Liver (tissue), 3 donors: ENCODE results near the gene PRKN.

Experiments used
- ATF3 ChIP-seq: IDR thresholded peaks from 2 replicates; pipeline ENCODE4 v1.6.1; 2016; ENCODE audit warnings: antibody characterized with exemption
- EGR1 ChIP-seq, 2 donors: IDR thresholded peaks; 2 replicates each; pipeline ENCODE4 v1.6.1; 2016 to 2018; ENCODE audit warnings: antibody characterized with exemption in 2 of 2, low read depth in 2 of 2
- GABPA ChIP-seq, 2 donors: IDR thresholded peaks in 1 of 2; conservative IDR thresholded peaks in 1 of 2; 2 replicates each; pipeline ENCODE4 v1.6.1; 2016; ENCODE audit warnings: antibody characterized with exemption in 2 of 2, mild to moderate bottlenecking in 1 of 2, moderate library complexity in 1 of 2
- HNF4A ChIP-seq, 2 donors: conservative IDR thresholded peaks; 2 replicates each; pipeline ENCODE4 v1.6.1; 2016; ENCODE audit warnings: antibody characterized with exemption in 2 of 2, mild to moderate bottlenecking in 2 of 2
- JUND ChIP-seq, 2 donors: IDR thresholded peaks; 2 replicates each; pipeline ENCODE4 v1.6.1; 2016; ENCODE audit warnings: antibody characterized with exemption in 2 of 2
- RAD21 ChIP-seq, 2 donors: IDR thresholded peaks; 2 replicates each; pipeline ENCODE4 v1.6.1; 2016; ENCODE audit warnings: antibody characterized with exemption in 2 of 2, mild to moderate bottlenecking in 2 of 2
- REST ChIP-seq: IDR thresholded peaks from 2 replicates; pipeline ENCODE4 v1.6.1; 2016; ENCODE audit warnings: antibody characterized with exemption, mild to moderate bottlenecking
- RXRA ChIP-seq, 2 donors: IDR thresholded peaks; 2 replicates each; pipeline ENCODE4 v1.6.1; 2017 to 2018; ENCODE audit warnings: antibody characterized with exemption in 2 of 2, mild to moderate bottlenecking in 1 of 2
- SP1 ChIP-seq: IDR thresholded peaks from 2 replicates; pipeline ENCODE4 v1.6.1; 2018; ENCODE audit warnings: antibody characterized with exemption, mild to moderate bottlenecking
- TAF1 ChIP-seq: conservative IDR thresholded peaks from 2 replicates; pipeline ENCODE4 v1.6.1; 2016; ENCODE audit warnings: antibody characterized with exemption, mild to moderate bottlenecking
- TF ChIP-seq, protein P1 (sequence below): fragments of 150-350 bp; IDR thresholded peaks from 2 replicates; pipeline ENCODE4 v1.5.1; 2017; ENCODE audit warnings: improper control_type of control experiment, low read depth, low read length; ENCODE audit not compliant: missing input control
- donor health status: healthy.
- donor health status: healthy.

- TF ChIP-seq, protein P1, sequence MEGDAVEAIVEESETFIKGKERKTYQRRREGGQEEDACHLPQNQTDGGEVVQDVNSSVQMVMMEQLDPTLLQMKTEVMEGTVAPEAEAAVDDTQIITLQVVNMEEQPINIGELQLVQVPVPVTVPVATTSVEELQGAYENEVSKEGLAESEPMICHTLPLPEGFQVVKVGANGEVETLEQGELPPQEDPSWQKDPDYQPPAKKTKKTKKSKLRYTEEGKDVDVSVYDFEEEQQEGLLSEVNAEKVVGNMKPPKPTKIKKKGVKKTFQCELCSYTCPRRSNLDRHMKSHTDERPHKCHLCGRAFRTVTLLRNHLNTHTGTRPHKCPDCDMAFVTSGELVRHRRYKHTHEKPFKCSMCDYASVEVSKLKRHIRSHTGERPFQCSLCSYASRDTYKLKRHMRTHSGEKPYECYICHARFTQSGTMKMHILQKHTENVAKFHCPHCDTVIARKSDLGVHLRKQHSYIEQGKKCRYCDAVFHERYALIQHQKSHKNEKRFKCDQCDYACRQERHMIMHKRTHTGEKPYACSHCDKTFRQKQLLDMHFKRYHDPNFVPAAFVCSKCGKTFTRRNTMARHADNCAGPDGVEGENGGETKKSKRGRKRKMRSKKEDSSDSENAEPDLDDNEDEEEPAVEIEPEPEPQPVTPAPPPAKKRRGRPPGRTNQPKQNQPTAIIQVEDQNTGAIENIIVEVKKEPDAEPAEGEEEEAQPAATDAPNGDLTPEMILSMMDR: no peak
- TF ChIP-seq ATF3 (no peak), RAD21 (IDR thresholded peaks at IDR 0.05) (no peak), RXRA (IDR thresholded peaks at IDR 0.05) (no peak), JUND (IDR thresholded peaks at IDR 0.05) (no peak), REST (no peak), EGR1 (IDR thresholded peaks at IDR 0.05; ENCODE audit: low read depth in 2 of 2) (no peak), GABPA (IDR thresholded peaks at IDR 0.05 in 1 of 2, conservative IDR thresholded peaks at IDR 0.05 in 1 of 2) (no peak), TAF1 (no peak), HNF4A (conservative IDR thresholded peaks at IDR 0.05) (no peak), SP1 (no peak)
These were observed 801.2 kb downstream of the PRKN start for GRCh38 chr6:161926324-161926723.
